SK-N-SH (cell line): ENCODE data around the gene PLCB1. TPM values are rescaled to one million over a fixed set of nuclear protein-coding genes. Genes with fewer than 3 reads are reported as not detected.

Source experiments
- CTCF ChIA-PET: fragments of 300-600, 350-600 bp; formaldehyde crosslinking; extraction: SDS; loops from one replicate; lab custom pipeline; 2021; lab: Yijun Ruan, JAX
- POLR2A ChIA-PET: fragments of 350-600 bp; sonication (Branson Sonifier 250); formaldehyde crosslinking; extraction: SDS; loops from one replicate; lab custom pipeline; 2020; ENCODE audit warnings: antibody characterized with exemption, inconsistent platforms; lab: Yijun Ruan, JAX
- DNase-seq: peaks from one replicate; pipeline ENCODE4 v3.0.0; 2012
- H2AFZ ChIP-seq: fragments of 200-600 bp; sonication (generic); 2 replicates; pipeline ENCODE4 v1.8.1; 2016; ENCODE audit warnings: antibody characterized with exemption, mild to moderate bottlenecking, low read depth
- H3F3A ChIP-seq: fragments of 200-600 bp; sonication (generic); replicated peaks from 2 replicates; pipeline ENCODE3; 2016; ENCODE audit warnings: antibody characterized with exemption, mild to moderate bottlenecking; ENCODE audit not compliant: insufficient read depth
- H3K27ac ChIP-seq, 2 experiments: fragments of 200-500 bp in 1 of 2; fragments of 200-600 bp in 1 of 2; sonication (Bioruptor generic) in 1 of 2; sonication (generic), shearing (Covaris generic) in 1 of 2; 2 replicates each; pipeline versions ENCODE4 v1.5.1 to v1.6.1; 2014 to 2016; ENCODE audit warnings: low read depth in 2 of 2, inconsistent platforms in 1 of 2, low read length in 1 of 2, mild to moderate bottlenecking in 1 of 2, mixed read lengths in 1 of 2
- H3K27me3 ChIP-seq: fragments of 200-600 bp; sonication (generic), shearing (Covaris generic); 2 replicates; pipeline ENCODE4 v1.6.1; 2016; ENCODE audit warnings: mixed run types; ENCODE audit not compliant: insufficient read depth
- H3K36me3 ChIP-seq, 2 experiments: fragments of 200-500 bp in 1 of 2; fragments of 200-600 bp in 1 of 2; sonication (Bioruptor generic) in 1 of 2; sonication (generic) in 1 of 2; replicated peaks in 1 of 2; 2 replicates each; pipeline versions ENCODE3 to v1.5.1; 2014 to 2016; ENCODE audit warnings: low read length in 1 of 2, mild to moderate bottlenecking in 1 of 2; ENCODE audit not compliant: insufficient read depth in 2 of 2, control insufficient read depth in 1 of 2
- H3K4me1 ChIP-seq, 2 experiments: fragments of 200-500 bp in 1 of 2; fragments of 200-600 bp in 1 of 2; sonication (Bioruptor generic) in 1 of 2; sonication (generic), shearing (Covaris generic) in 1 of 2; 2 replicates each; pipeline versions ENCODE4 v1.5.1 to v1.6.1; 2014 to 2016; ENCODE audit warnings: low read depth in 1 of 2, low read length in 1 of 2, mixed run types in 1 of 2; ENCODE audit not compliant: insufficient read depth in 2 of 2, control insufficient read depth in 1 of 2
- H3K4me2 ChIP-seq: fragments of 200-600 bp; sonication (generic), shearing (Covaris generic); 2 replicates; pipeline ENCODE4 v1.6.1; 2017; ENCODE audit warnings: mixed run types
- H3K4me3 ChIP-seq, 2 experiments: fragments of 200-500 bp in 1 of 2; fragments of 200-600 bp in 1 of 2; sonication (Bioruptor generic) in 1 of 2; sonication (generic), shearing (Covaris generic) in 1 of 2; 2 replicates each; pipeline versions ENCODE4 v1.5.1 to v1.8.1; 2014 to 2016; ENCODE audit warnings: low read depth in 2 of 2, inconsistent platforms in 1 of 2, low read length in 1 of 2, mild to moderate bottlenecking in 1 of 2, mixed read lengths in 1 of 2, moderate library complexity in 1 of 2
- H3K79me2 ChIP-seq: fragments of 200-600 bp; sonication (generic); 2 replicates; pipeline ENCODE4 v1.8.1; 2017; ENCODE audit warnings: mild to moderate bottlenecking; ENCODE audit not compliant: insufficient read depth
- H3K9ac ChIP-seq: fragments of 200-600 bp; sonication (generic); 2 replicates; pipeline ENCODE4 v1.6.1; 2017; ENCODE audit warnings: mixed run types
- H3K9me2 ChIP-seq: fragments of 200-600 bp; sonication (generic); 2 replicates; pipeline ENCODE4 v1.6.1; 2017; ENCODE audit warnings: mixed run types
- H3K9me3 ChIP-seq: fragments of 200-600 bp; sonication (generic); 2 replicates; pipeline ENCODE4 v1.6.1; 2017; ENCODE audit warnings: mixed run types, mild to moderate bottlenecking, moderate library complexity
- H4K20me1 ChIP-seq: fragments of 200-600 bp; sonication (generic); 2 replicates; pipeline ENCODE4 v1.6.1; 2017; ENCODE audit warnings: mild to moderate bottlenecking, mixed run types; ENCODE audit not compliant: insufficient read depth
- CHD2 ChIP-seq: fragments of 150-350 bp; IDR thresholded peaks from 2 replicates; pipeline ENCODE4 v1.6.1; 2018; ENCODE audit warnings: low read length; ENCODE audit not compliant: partially characterized antibody
- EP300 ChIP-seq, 2 experiments: IDR thresholded peaks; 2 replicates each; pipeline versions ENCODE4 v1.4.0 to v1.6.1; 2012; ENCODE audit warnings: borderline replicate concordance in 1 of 2, low read depth in 1 of 2, low read length in 1 of 2
- EZH2phosphoT487 ChIP-seq: fragments of 200-600 bp; sonication (generic); IDR thresholded peaks from 2 replicates; pipeline ENCODE4 v1.6.1; 2017; ENCODE audit warnings: low read depth, mixed run types, mild to moderate bottlenecking, antibody characterized with exemption, moderate library complexity, borderline replicate concordance
- GABPA ChIP-seq: IDR thresholded peaks from 2 replicates; pipeline ENCODE4 v1.4.0; 2012; ENCODE audit warnings: low read depth, mild to moderate bottlenecking
- MAX ChIP-seq: IDR thresholded peaks from 2 replicates; pipeline ENCODE4 v1.4.0; 2012; ENCODE audit warnings: low read depth
- RXRA ChIP-seq: IDR thresholded peaks from 2 replicates; pipeline ENCODE4 v1.4.0; 2012; ENCODE audit warnings: low read depth, mild to moderate bottlenecking, borderline replicate concordance
- SMC3 ChIP-seq: IDR thresholded peaks from 2 replicates; pipeline ENCODE4 v1.6.1; 2012; ENCODE audit warnings: low read depth, low read length, improper control_type of control experiment
- TAF1 ChIP-seq: IDR thresholded peaks from 2 replicates; pipeline ENCODE4 v1.6.1; 2012; ENCODE audit warnings: low read depth, mild to moderate bottlenecking, low read length, moderate library complexity, borderline replicate concordance
- TEAD4 ChIP-seq: IDR thresholded peaks from 2 replicates; pipeline ENCODE4 v1.4.0; 2012; ENCODE audit warnings: mild to moderate bottlenecking, borderline replicate concordance; ENCODE audit not compliant: insufficient read depth
- WGBS: methylation state at CpG from one replicate; pipeline ENCODE4 v1.1.6; 2017; ENCODE audit warnings: low lambda C conversion rate; 5-methylcytosine and 5-hydroxymethylcytosine counted together
- polyA plus RNA-seq, 3 experiments: library from polyadenylated mRNA; depleted of rRNA; stranded (reverse); fragments of >200 nt; gene quantifications; 2 replicates each; pipeline ENCODE4 v1.2.3, GENCODE V29; 2012
- TF ChIP-seq, protein P1 (sequence below): IDR thresholded peaks from 2 replicates; pipeline ENCODE4 v1.4.0; 2012; ENCODE audit warnings: low read depth, borderline replicate concordance
- TF ChIP-seq, protein P2 (sequence below): IDR thresholded peaks from 2 replicates; pipeline ENCODE4; 2012
- TF ChIP-seq, protein P3 (sequence below): IDR thresholded peaks from 2 replicates; pipeline ENCODE4 v1.4.0; 2012; ENCODE audit warnings: low read depth, borderline replicate concordance
- TF ChIP-seq, protein P4 (sequence below): fragments of 200-600 bp; sonication (generic); IDR thresholded peaks from 2 replicates; pipeline ENCODE4 v1.6.1; 2017; ENCODE audit warnings: antibody characterized with exemption, mild to moderate bottlenecking, moderate library complexity

The PLCB1 gene
- polyA plus RNA-seq, 1 of the 3 experiments (the other 2 are of a cell fraction) = 10.5 TPM

- H2AFZ ChIP-seq = no peak overlapping the region
- no peak overlapping the region for H3K27ac ChIP-seq
These were observed 650.7 kb downstream of the PLCB1 start for GRCh38 chr20:8782804-8783203.

More at GRCh38 chr20:8782804-8783203, 650.7 kb downstream of the PLCB1 start:
- H3K9me3 ChIP-seq = no peaks in the 10 kb centered on the region
- no peak overlapping the region for H3K4me3 ChIP-seq
- CTCF ChIA-PET = interaction anchor here (1.9 to 2.7 kb wide), 2 partner anchors 8 to 610 kb away, joined by 6 to 7 read pairs; no protein-coding TSS in a partner anchor
- H3K27me3 ChIP-seq = no peaks in the 10 kb centered on the region
- H3K4me1 ChIP-seq = no peaks in the 10 kb centered on the region
- H3K9me2 ChIP-seq = no peaks in the 10 kb centered on the region
- TF ChIP-seq SMC3 (no peak), GABPA (no peak), TEAD4 (no peak), TAF1 (no peak), EP300 (IDR thresholded peaks at IDR 0.05; ENCODE audit: borderline replicate concordance in 1 of 2, low read depth in 1 of 2, low read length in 1 of 2) (no peak), MAX (no peak), EZH2phosphoT487 (no peak), RXRA (no peak), CHD2 (no peak)
- TF ChIP-seq, protein P1, sequence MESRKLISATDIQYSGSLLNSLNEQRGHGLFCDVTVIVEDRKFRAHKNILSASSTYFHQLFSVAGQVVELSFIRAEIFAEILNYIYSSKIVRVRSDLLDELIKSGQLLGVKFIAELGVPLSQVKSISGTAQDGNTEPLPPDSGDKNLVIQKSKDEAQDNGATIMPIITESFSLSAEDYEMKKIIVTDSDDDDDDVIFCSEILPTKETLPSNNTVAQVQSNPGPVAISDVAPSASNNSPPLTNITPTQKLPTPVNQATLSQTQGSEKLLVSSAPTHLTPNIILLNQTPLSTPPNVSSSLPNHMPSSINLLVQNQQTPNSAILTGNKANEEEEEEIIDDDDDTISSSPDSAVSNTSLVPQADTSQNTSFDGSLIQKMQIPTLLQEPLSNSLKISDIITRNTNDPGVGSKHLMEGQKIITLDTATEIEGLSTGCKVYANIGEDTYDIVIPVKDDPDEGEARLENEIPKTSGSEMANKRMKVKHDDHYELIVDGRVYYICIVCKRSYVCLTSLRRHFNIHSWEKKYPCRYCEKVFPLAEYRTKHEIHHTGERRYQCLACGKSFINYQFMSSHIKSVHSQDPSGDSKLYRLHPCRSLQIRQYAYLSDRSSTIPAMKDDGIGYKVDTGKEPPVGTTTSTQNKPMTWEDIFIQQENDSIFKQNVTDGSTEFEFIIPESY = no peak
- TF ChIP-seq, protein P2, sequence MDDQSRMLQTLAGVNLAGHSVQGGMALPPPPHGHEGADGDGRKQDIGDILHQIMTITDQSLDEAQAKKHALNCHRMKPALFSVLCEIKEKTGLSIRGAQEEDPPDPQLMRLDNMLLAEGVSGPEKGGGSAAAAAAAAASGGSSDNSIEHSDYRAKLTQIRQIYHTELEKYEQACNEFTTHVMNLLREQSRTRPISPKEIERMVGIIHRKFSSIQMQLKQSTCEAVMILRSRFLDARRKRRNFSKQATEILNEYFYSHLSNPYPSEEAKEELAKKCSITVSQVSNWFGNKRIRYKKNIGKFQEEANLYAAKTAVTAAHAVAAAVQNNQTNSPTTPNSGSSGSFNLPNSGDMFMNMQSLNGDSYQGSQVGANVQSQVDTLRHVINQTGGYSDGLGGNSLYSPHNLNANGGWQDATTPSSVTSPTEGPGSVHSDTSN = no peak
- TF ChIP-seq, protein P3, sequence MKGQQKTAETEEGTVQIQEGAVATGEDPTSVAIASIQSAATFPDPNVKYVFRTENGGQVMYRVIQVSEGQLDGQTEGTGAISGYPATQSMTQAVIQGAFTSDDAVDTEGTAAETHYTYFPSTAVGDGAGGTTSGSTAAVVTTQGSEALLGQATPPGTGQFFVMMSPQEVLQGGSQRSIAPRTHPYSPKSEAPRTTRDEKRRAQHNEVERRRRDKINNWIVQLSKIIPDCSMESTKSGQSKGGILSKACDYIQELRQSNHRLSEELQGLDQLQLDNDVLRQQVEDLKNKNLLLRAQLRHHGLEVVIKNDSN = no peak
- TF ChIP-seq, protein P4, sequence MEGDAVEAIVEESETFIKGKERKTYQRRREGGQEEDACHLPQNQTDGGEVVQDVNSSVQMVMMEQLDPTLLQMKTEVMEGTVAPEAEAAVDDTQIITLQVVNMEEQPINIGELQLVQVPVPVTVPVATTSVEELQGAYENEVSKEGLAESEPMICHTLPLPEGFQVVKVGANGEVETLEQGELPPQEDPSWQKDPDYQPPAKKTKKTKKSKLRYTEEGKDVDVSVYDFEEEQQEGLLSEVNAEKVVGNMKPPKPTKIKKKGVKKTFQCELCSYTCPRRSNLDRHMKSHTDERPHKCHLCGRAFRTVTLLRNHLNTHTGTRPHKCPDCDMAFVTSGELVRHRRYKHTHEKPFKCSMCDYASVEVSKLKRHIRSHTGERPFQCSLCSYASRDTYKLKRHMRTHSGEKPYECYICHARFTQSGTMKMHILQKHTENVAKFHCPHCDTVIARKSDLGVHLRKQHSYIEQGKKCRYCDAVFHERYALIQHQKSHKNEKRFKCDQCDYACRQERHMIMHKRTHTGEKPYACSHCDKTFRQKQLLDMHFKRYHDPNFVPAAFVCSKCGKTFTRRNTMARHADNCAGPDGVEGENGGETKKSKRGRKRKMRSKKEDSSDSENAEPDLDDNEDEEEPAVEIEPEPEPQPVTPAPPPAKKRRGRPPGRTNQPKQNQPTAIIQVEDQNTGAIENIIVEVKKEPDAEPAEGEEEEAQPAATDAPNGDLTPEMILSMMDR = no peak
- TF ChIP-seq, all 33 proteins: peak for 0
- DNase-seq = no peak
- Histone ChIP-seq H3F3A (no peaks in the 10 kb centered on the region), H4K20me1 (no peaks in the 10 kb centered on the region), H3K4me2 (no peak overlapping the region), H3K79me2 (no peaks in the 10 kb centered on the region), H3K36me3 (peaks cover 0 to 2% of the 10 kb centered on the region in 2 experiments), H3K9ac (no peak overlapping the region)
- WGBS = 90% methylated on average over 2 of the region's 2 CpGs
- POLR2A ChIA-PET = no interaction called here
